ENCODE data around the gene BTN3A1. TPM values are rescaled to one million over a fixed set of nuclear protein-coding genes. Genes with fewer than 3 reads are reported as not detected.

Gene BTN3A1
- polyA plus RNA-seq, 1 donor: 20.9 TPM

DNA sequence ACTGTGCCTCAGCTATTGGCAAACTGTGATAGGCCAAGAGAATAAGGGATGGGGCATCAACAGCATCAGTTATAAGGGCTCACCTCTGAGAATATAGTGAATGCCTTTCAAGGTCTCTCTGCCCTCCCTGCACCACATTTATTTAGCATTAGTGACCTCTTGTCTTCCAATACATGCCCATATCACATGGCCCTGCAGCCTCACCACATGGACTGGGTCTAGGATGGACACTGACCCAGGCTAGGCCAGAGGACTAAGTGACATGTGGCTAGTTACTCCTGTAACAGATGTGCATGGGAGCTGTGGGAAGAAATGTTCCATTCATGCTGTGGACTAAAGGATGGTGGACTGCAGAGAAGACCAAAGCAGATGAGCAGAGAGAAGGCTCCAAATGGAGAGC is 22.3 kb upstream of the BTN3A1 start:
- DNase-seq: no peak

DNA sequence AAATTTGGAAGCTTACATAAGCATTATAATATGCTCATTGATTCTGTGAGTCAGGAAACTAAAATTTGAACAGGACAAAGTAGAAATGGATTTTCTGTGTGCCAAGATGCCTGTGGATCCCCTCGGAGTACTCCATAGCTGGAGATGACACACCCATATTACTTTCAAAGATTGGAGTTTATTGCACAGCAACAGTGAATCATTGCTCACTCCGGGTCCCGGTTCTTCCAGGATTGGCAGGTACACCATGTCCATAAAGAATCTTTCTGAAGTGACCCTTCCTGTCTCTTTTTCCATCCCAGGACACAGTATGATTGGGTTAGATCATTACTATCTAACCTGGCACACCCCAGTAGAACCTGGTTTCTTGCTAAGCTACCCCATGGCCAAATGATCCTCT is 21.8 kb upstream of the BTN3A1 start:
- DNase-seq: no peak

GRCh38 chr6:26382121-26382520 is 20.0 kb upstream of the BTN3A1 start:
- no peak for DNase-seq

GRCh38 chr6:26383624-26384417 is 18.3 kb upstream of the BTN3A1 start:
- DNase-seq: no peak

DNA sequence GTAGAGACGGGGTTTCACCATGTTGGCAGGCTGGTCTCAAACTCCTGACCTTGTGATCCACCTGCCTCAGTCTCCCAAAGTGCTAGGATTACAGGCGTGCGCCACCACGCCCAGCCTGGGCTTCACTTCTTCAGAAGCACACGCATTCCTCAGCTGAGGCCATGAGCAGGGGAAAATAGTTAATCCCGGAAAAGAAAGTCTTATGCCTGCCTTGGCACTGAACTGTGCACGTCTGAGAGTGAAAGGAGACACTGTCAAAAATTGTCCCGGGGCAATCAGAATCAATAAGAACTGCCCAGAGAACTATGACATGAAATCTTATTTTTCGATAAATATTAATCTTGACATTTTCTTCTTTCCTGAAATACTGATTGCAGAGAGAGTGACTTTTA is 16.3 kb upstream of the BTN3A1 start:
- DNase-seq: no peak

- no peak for DNase-seq
Observed at GRCh38 chr6:26387565-26387964, 14.5 kb upstream of the BTN3A1 start.

GRCh38 chr6:26388014-26388413 is 14.1 kb upstream of the BTN3A1 start:
- no peak for DNase-seq

DNA sequence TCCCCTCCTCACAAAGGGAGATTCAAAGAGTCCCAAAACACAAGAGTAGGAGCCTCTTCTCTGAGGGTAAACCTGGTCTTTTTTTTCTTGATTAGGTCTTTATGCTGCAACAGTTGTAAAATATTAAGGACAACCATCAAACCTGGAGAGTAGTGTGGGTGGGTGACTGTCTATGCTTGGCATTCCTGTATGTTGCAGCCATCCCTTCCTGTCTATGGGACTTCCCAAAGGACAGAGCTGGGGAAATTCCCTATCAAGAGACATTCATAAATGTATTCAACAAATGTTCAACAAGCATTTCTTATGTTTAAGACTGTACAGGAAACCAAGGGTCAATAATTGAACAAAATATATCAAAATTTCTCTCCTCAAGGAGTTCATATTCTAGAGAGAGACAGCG is 13.6 kb upstream of the BTN3A1 start:
- DNase-seq: no peak

- no peak for DNase-seq
Observed at GRCh38 chr6:26389349-26389894, 12.7 kb upstream of the BTN3A1 start.

DNA sequence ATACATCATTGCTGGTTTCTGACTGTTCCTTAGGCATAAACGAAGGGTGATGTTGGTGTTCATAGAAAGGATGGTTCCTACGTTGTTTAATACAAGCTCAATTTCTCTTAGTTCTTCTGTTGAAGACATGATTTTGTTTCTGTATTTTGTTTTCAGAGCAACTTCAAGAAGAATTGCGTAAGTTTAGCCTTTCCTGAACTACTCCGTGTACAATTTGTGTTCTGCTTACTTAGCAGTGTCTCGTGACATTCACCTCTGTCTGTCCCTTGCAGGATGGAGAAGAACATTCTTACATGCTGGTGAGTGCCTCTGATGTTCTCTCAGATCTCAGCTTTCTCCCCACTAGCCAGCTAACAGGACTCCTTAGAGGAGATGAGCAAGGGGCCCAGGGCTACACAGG is 11.5 kb upstream of the BTN3A1 start:
- DNase-seq: no peak

GRCh38 chr6:26392932-26393636 is 9.0 kb upstream of the BTN3A1 start:
- DNase-seq: no peak

- DNase-seq: no peak
Observed at GRCh38 chr6:26394289-26394688, 7.8 kb upstream of the BTN3A1 start.

DNA sequence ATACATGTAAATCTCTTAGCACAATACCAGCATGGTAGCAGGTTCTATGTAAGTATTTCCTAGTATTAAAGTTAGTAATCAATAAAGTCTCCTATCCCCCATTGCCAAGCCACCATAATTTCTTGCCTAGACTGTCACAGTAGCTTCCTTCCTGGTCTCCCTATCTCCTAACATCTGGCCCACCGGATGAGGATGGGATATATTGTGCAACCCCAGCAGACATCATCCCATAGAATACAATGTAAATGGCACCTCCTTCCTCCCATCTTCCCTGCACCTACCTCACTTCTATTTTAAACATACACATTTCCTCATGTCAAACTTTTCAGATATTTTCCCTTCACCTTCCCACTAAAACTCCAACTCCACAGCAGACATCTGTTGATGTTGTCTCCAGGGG is 3.5 kb upstream of the BTN3A1 start:
- no peak for DNase-seq

DNA sequence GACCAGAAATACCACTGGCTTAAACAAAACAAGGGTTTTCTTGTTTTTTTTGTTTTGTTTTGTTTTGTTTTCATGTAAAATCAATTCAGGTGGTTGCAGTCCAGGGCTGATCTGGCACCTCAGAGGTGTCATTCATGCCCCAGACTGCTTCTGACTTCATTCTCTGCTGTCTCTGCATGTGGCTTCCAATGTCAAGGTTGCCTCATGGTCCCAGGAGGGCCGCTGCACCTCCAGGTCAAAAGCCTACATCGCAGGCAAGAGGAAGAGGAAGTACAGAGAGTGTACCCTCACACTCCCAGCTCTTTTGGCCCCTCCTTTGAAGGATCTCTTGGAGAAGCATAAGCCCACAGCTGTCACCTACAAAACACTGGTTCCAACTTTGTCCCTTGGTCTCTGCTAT is 1.4 kb upstream of the BTN3A1 start:
- DNase-seq: no peak

GRCh38 chr6:26401389-26401986 is 587 bp upstream of the BTN3A1 start:
- no peak for DNase-seq

GRCh38 chr6:26403893-26404292 is 1.8 kb downstream of the BTN3A1 start:
- no peak for DNase-seq

- no peak for DNase-seq
Observed at GRCh38 chr6:26404546-26404945, 2.5 kb downstream of the BTN3A1 start.

GRCh38 chr6:26408828-26409730 is 7.0 kb downstream of the BTN3A1 start:
- DNase-seq: no peak

GRCh38 chr6:26411751-26412150 is 9.7 kb downstream of the BTN3A1 start:
- DNase-seq: no peak

DNA sequence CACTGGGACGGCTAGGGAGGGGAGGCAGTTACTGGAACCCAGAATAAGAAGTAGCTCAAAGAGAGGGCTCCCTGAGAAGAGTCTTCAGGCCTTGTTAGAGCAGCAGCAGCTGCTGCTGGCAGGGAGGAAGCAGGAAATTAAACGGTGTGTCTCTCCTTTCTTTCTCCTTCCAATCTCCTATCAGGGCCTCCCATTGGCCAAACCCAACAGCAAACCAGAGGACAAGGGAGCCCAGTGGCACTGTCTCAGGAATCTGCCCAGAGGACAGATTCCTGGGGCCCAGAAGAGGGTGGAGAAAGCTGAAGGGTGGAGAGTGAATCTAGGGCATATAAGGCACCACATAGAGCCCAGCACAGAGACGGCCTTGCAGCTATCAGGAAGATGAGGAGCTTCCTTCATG is 10.2 kb downstream of the BTN3A1 start:
- no peak for DNase-seq

- DNase-seq: no peak
Observed at GRCh38 chr6:26412954-26413353, 10.9 kb downstream of the BTN3A1 start.

DNA sequence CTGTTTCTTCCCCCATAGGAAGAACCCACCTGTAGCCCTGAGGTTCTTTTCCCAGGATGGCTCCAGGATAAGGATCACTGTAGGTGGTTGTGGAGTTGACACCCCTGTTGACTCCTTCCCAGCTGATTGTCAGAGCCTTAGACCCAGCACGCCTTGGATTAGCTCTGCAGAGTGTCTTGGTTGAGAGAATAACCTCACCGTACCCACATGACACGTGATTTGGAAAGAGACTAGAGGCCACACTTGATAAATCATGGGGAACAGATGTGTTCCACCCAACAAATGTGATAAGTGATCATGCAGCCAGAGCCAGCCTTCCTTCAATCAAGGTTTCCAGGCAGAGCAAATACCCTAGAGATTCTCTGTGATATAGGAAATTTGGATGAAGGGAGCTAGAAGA is 12.2 kb downstream of the BTN3A1 start:
- no peak for DNase-seq

Measured in hindlimb muscle (tissue), 1 donor.